Measurements from ENCODE around the gene PCDHGC5.

GRCh38 chr5:141512911-141513626 lies 24.2 kb downstream of the PCDHGC5 start:
- no peak for TF ChIP-seq EZH2phosphoT487 (IDR thresholded peaks at IDR 0.05; ENCODE audit: borderline replicate concordance, low read depth, low read length)
- TF ChIP-seq, protein P1, sequence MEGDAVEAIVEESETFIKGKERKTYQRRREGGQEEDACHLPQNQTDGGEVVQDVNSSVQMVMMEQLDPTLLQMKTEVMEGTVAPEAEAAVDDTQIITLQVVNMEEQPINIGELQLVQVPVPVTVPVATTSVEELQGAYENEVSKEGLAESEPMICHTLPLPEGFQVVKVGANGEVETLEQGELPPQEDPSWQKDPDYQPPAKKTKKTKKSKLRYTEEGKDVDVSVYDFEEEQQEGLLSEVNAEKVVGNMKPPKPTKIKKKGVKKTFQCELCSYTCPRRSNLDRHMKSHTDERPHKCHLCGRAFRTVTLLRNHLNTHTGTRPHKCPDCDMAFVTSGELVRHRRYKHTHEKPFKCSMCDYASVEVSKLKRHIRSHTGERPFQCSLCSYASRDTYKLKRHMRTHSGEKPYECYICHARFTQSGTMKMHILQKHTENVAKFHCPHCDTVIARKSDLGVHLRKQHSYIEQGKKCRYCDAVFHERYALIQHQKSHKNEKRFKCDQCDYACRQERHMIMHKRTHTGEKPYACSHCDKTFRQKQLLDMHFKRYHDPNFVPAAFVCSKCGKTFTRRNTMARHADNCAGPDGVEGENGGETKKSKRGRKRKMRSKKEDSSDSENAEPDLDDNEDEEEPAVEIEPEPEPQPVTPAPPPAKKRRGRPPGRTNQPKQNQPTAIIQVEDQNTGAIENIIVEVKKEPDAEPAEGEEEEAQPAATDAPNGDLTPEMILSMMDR (conservative IDR thresholded peaks at IDR 0.05; ENCODE audit: low read length), result no peak

Measured in OCI-LY7 (cell line).